ENCODE measurements around the gene EEF2KMT.
"Not testable (repeated sequence)": the region's sequence is repeated elsewhere in the genome, so short reads cannot be mapped to it uniquely, and the experiment has no call there.

DNA sequence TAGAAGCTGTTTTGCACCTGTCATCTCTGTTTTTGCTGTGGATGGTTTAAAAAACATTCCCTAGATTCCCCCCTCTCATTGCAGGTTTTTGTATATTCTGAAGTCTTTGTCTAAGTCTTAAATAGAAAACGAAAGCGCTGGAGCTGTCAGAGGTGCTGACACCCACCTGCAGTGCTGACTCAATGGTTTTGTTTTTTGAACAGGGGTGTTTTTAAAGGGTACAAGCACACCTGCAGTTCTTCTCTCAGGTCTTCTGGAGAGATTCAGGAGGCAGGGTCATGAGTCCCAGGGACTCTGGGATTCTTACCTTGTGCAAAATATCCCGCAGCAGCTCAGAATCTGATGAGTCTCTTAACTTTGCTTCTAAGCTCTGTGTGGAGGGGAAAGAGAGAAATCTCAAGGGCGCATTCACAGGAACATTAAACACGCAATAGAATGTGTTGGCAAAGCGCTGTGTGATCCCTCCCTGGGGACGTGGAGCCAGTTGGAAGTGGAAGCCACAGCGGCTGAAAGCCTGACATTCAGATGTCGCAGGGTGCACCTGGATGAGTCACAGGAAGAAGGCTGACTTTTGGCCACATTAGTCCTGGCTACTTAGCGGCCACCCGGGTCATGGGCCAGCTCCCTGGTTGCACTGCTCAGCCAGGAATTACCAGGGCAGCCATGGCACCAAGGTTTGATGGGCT is 2.3 kb downstream of the EEF2KMT start:
- TF ChIP-seq POLR2AphosphoS5 (IDR thresholded peaks at IDR 0.05; ENCODE audit: low read depth, low read length); POLR2A (IDR thresholded peaks at IDR 0.05; ENCODE audit: low read depth, low read length); SPI1 (IDR thresholded peaks at IDR 0.05; ENCODE audit: low read depth, low read length); TAF1 (IDR thresholded peaks at IDR 0.05; ENCODE audit: low read depth, low read length); PAX5 (IDR thresholded peaks at IDR 0.05; ENCODE audit: insufficient read depth, low read length, severe bottlenecking); POU2F2 (IDR thresholded peaks at IDR 0.05; ENCODE audit: low read depth, low read length): not testable (repeated sequence)

Measured in GM12891 (cell line).